Ovary (tissue), 3 donors: Measurements from ENCODE around the gene KRT76.

ENCODE experiments used
- CTCF ChIP-seq, 3 donors: fragments of 450-650 bp in 2 of 3; fragments of 200-600 bp in 1 of 3; IDR thresholded peaks; one replicate each; pipeline versions ENCODE4 v1.5.1 to v1.8.0; 2016 to 2022; ENCODE audit warnings: antibody characterized with exemption in 3 of 3, mild to moderate bottlenecking in 1 of 3
- POLR2A ChIP-seq: fragments of 450-650 bp; IDR thresholded peaks from one replicate; pipeline ENCODE4 v1.6.1; 2017; ENCODE audit warnings: antibody characterized with exemption, mild to moderate bottlenecking, moderate library complexity
- donor health status: DM: no; HTN: no; CAD: no.

GRCh38 chr12:52756281-52756960, 20.7 kb downstream of the KRT76 start:
- TF ChIP-seq CTCF (IDR thresholded peaks at IDR 0.05) (no peak), POLR2A (no peak)
